K562 (cell line): ENCODE measurements around the gene LRRC7. TPM values are rescaled to one million over a fixed set of nuclear protein-coding genes. Genes with fewer than 3 reads are reported as not detected.

Experiments
- ARHGAP35 ChIP-seq: fragments of 450-650 bp; IDR thresholded peaks from 2 replicates; pipeline ENCODE4 v1.6.1; 2018; ENCODE audit not compliant: partially characterized antibody
- ATF3 ChIP-seq, 2 experiments: fragments of 450-650 bp in 1 of 2; sonication (generic) in 1 of 2; formaldehyde crosslinking in 1 of 2; IDR thresholded peaks in 1 of 2; conservative IDR thresholded peaks in 1 of 2; 2 replicates each; pipeline versions ENCODE4 v1.6.1 to v1.8.1; 2016 to 2023; ENCODE audit warnings: mild to moderate bottlenecking in 2 of 2, moderate library complexity in 2 of 2, inconsistent platforms in 1 of 2, missing genetic modification reagents in 1 of 2
- CAMTA2 ChIP-seq: fragments of 250-450 bp; sonication (Bioruptor Pico); conservative IDR thresholded peaks from 2 replicates; pipeline ENCODE4 v1.5.1; 2022
- CEBPB ChIP-seq: fragments of 450-650 bp; IDR thresholded peaks from 2 replicates; pipeline ENCODE4 v1.6.1; 2016; ENCODE audit warnings: missing genetic modification characterization, missing compliant biosample characterization
- ETS2 ChIP-seq: IDR thresholded peaks from 2 replicates; pipeline ENCODE4 v1.6.1; 2016; ENCODE audit warnings: borderline replicate concordance, missing genetic modification characterization, mild to moderate bottlenecking, moderate library complexity, missing compliant biosample characterization; ENCODE audit not compliant: poor library complexity, severe bottlenecking
- GABPB1 ChIP-seq: sonication (generic); formaldehyde crosslinking; IDR thresholded peaks from 2 replicates; pipeline ENCODE4 v1.8.0; 2022; ENCODE audit warnings: mild to moderate bottlenecking, missing genetic modification reagents
- HCFC1 ChIP-seq: IDR thresholded peaks from 2 replicates; pipeline ENCODE4 v1.6.1; 2012; ENCODE audit warnings: low read depth, low read length, improper control_type of control experiment
- MAX ChIP-seq: sonication (generic); formaldehyde crosslinking; IDR thresholded peaks from 2 replicates; pipeline ENCODE4 v1.9.0; 2022; ENCODE audit warnings: mild to moderate bottlenecking, missing genetic modification reagents
- MITF ChIP-seq: IDR thresholded peaks from 2 replicates; pipeline ENCODE4 v1.6.1; 2014; ENCODE audit warnings: antibody characterized with exemption
- NR2C1 ChIP-seq, 2 experiments: fragments of 450-650 bp; IDR thresholded peaks; 2 replicates each; pipeline ENCODE4 v1.6.1; 2017; ENCODE audit warnings: mild to moderate bottlenecking in 2 of 2, antibody characterized with exemption in 1 of 2, inconsistent platforms in 1 of 2, missing compliant biosample characterization in 1 of 2, missing genetic modification characterization in 1 of 2
- RBM25 ChIP-seq: fragments of 200-400 bp; formaldehyde crosslinking; IDR thresholded peaks from 2 replicates; pipeline ENCODE4 v1.6.1; 2018; ENCODE audit warnings: low read length, low read depth, moderate library complexity; ENCODE audit not compliant: severe bottlenecking
- SMAD3 ChIP-seq: fragments of 450-650 bp; formaldehyde crosslinking; conservative IDR thresholded peaks from 2 replicates; pipeline ENCODE4 v1.4.0; 2020; ENCODE audit warnings: mild to moderate bottlenecking
- SMAD4 ChIP-seq: fragments of 250-450 bp; sonication (Bioruptor Pico); conservative IDR thresholded peaks from 2 replicates; pipeline ENCODE4 v1.8.0; 2021; ENCODE audit warnings: inconsistent platforms, mild to moderate bottlenecking, moderate library complexity
- TEAD4 ChIP-seq, 2 experiments: sonication (generic) in 1 of 2; formaldehyde crosslinking in 1 of 2; IDR thresholded peaks; 2 replicates each; pipeline versions ENCODE4 v1.6.1 to v1.8.0; 2012 to 2022; ENCODE audit warnings: borderline replicate concordance in 1 of 2, inconsistent platforms in 1 of 2, low read length in 1 of 2, mild to moderate bottlenecking in 1 of 2, missing genetic modification reagents in 1 of 2
- USF2 ChIP-seq: sonication (generic); formaldehyde crosslinking; IDR thresholded peaks from 2 replicates; pipeline ENCODE4 v1.5.0; 2020; ENCODE audit warnings: missing genetic modification reagents
- XRCC4 ChIP-seq: IDR thresholded peaks from one replicate; pipeline ENCODE4 v1.6.1; 2011; ENCODE audit not compliant: insufficient read depth, insufficient read length; ENCODE audit errors: extremely low read depth
- ZBTB17 ChIP-seq: fragments of 450-650 bp; formaldehyde crosslinking; IDR thresholded peaks from 2 replicates; pipeline ENCODE4 v1.4.0; 2020; ENCODE audit warnings: mild to moderate bottlenecking
- ZNF668 ChIP-seq: fragments of 250-450 bp; sonication (Bioruptor Pico); IDR thresholded peaks from 2 replicates; pipeline ENCODE4 v1.8.0; 2022; ENCODE audit warnings: mild to moderate bottlenecking, inconsistent platforms
- ZNF695 ChIP-seq: fragments of 450-650 bp; formaldehyde crosslinking; IDR thresholded peaks from 2 replicates; pipeline ENCODE4 v1.4.0; 2020; ENCODE audit warnings: mild to moderate bottlenecking, moderate library complexity
- polyA plus RNA-seq, 8 experiments: library from polyadenylated mRNA; depleted of rRNA in 4 of 8; stranded (reverse) in 5 of 8; unstranded in 3 of 8; fragments of >200 nt; fragmentation: Nextera tagmentation in 2 of 8; fragmentation: Illumina TruSeq in 1 of 8; extraction: Ambion mirVana in 2 of 8; extraction: Trizol in 1 of 8; gene quantifications; 2 replicates each; pipeline versions ENCODE4 v1.2.1 to v1.2.3, GENCODE V29; 2011 to 2014; ENCODE audit warnings: inconsistent platforms in 1 of 8, missing spikeins in 1 of 8
- total RNA-seq, 7 experiments: library from RNA; depleted of rRNA in 6 of 7; stranded (reverse); fragments of >200 nt in 6 of 7; fragmentation: Illumina TruSeq in 2 of 7; extraction: Trizol in 2 of 7; gene quantifications; 2 replicates each; pipeline versions ENCODE4 v1.2.1 to v1.2.3, GENCODE V29; 2011 to 2021; ENCODE audit warnings: low replicate concordance in 1 of 7
- TF ChIP-seq, protein P1 (sequence below): IDR thresholded peaks from 2 replicates; pipeline ENCODE4 v1.6.1; 2016; ENCODE audit warnings: missing genetic modification characterization, missing compliant biosample characterization
- TF ChIP-seq, protein P2 (sequence below): sonication (generic); formaldehyde crosslinking; IDR thresholded peaks from 2 replicates; pipeline ENCODE4 v1.8.0; 2023; ENCODE audit warnings: mild to moderate bottlenecking, missing genetic modification reagents

The LRRC7 gene
- total and polyA plus RNA-seq, 9 of the 15 experiments (the other 6 are each of a cell fraction or from before 2014, with no cell fraction given): 0.09 to 0.94 (median 0.49) TPM

DNA sequence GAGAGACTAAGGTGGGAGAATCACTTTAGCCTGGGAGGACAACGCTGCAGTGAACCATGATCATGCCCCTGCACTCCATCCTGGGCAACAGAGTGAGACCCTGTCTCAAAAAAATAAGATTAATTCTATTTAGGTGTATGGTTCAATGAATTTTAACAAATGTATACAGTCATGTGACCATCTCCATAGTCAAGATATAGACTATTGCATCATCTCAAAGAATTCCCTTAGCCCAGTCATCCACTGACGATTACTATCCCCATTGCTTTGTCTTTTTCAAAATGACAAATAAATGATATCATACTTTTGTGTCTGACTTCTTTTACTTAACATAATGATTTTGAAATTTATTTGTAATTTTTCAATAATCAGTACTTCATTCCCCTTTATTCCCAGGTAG is 260.0 kb downstream of the LRRC7 start (continued):
- TF ChIP-seq ARHGAP35 (no peak), ZBTB17 (CRISPR knock-in tag) (no peak), ZNF668 (CRISPR knock-in tag) (no peak), ATF3 (IDR thresholded peaks at IDR 0.05) (peak; percentile 62; the same call in 1 of the 2 replicates), ATF3 (CRISPR knock-in tag; conservative IDR thresholded peaks at IDR 0.05) (no peak), NR2C1 (IDR thresholded peaks at IDR 0.05) (no peak), NR2C1 (tag; IDR thresholded peaks at IDR 0.05) (no peak), MITF (no peak), SMAD4 (no peak), GABPB1 (CRISPR knock-in tag) (no peak), SMAD3 (CRISPR knock-in tag) (no peak), CEBPB (tag) (peak; percentile 58), USF2 (CRISPR knock-in tag) (no peak), HCFC1 (no peak), RBM25 (no peak), ETS2 (no peak), TEAD4 (IDR thresholded peaks at IDR 0.05; ENCODE audit: low read length) (no peak), TEAD4 (CRISPR knock-in tag; IDR thresholded peaks at IDR 0.05; ENCODE audit: borderline replicate concordance) (no peak), MAX (CRISPR knock-in tag) (no peak), XRCC4 (no peak), CAMTA2 (CRISPR knock-in tag) (no peak), ZNF695 (CRISPR knock-in tag) (no peak)
- TF ChIP-seq, protein P1, sequence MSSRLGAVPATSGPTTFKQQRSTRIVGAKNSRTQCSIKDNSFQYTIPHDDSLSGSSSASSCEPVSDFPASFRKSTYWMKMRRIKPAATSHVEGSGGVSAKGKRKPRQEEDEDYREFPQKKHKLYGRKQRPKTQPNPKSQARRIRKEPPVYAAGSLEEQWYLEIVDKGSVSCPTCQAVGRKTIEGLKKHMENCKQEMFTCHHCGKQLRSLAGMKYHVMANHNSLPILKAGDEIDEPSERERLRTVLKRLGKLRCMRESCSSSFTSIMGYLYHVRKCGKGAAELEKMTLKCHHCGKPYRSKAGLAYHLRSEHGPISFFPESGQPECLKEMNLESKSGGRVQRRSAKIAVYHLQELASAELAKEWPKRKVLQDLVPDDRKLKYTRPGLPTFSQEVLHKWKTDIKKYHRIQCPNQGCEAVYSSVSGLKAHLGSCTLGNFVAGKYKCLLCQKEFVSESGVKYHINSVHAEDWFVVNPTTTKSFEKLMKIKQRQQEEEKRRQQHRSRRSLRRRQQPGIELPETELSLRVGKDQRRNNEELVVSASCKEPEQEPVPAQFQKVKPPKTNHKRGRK (tag): no peak
- TF ChIP-seq, protein P2, sequence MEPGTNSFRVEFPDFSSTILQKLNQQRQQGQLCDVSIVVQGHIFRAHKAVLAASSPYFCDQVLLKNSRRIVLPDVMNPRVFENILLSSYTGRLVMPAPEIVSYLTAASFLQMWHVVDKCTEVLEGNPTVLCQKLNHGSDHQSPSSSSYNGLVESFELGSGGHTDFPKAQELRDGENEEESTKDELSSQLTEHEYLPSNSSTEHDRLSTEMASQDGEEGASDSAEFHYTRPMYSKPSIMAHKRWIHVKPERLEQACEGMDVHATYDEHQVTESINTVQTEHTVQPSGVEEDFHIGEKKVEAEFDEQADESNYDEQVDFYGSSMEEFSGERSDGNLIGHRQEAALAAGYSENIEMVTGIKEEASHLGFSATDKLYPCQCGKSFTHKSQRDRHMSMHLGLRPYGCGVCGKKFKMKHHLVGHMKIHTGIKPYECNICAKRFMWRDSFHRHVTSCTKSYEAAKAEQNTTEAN (CRISPR knock-in tag): no peak
